Suprapubic skin (tissue), 4 donors: ENCODE results near the gene EXOC6. TPM values are rescaled to one million over a fixed set of nuclear protein-coding genes. Genes with fewer than 3 reads are reported as not detected.

ENCODE experiments used
- DNase-seq, 2 donors: peaks; one replicate each; pipeline ENCODE4 v3.0.0-alpha.2; 2019; ENCODE audit warnings: low spot score in 2 of 2
- H3K27ac ChIP-seq: fragments of 200-600 bp; sonication (generic); one replicate; pipeline ENCODE4 v1.5.1; 2019
- H3K27me3 ChIP-seq: fragments of 200-600 bp; sonication (generic); one replicate; pipeline ENCODE4 v1.5.1; 2019
- H3K36me3 ChIP-seq: fragments of 200-600 bp; sonication (generic); one replicate; pipeline ENCODE4 v1.5.1; 2019
- H3K4me1 ChIP-seq: fragments of 200-600 bp; sonication (generic); one replicate; pipeline ENCODE4 v1.5.1; 2019
- H3K4me3 ChIP-seq: fragments of 200-600 bp; sonication (generic); one replicate; pipeline ENCODE4 v1.5.1; 2019; ENCODE audit warnings: mild to moderate bottlenecking
- H3K9me3 ChIP-seq: fragments of 200-600 bp; sonication (generic); one replicate; pipeline ENCODE4 v1.5.1; 2019
- CTCF ChIP-seq, 2 donors: fragments of 200-600 bp in 1 of 2; fragments of 450-650 bp in 1 of 2; sonication (generic) in 1 of 2; IDR thresholded peaks; one replicate each; pipeline ENCODE4 v1.5.1; 2016 to 2019; ENCODE audit warnings: antibody characterized with exemption in 2 of 2, mild to moderate bottlenecking in 1 of 2, moderate library complexity in 1 of 2
- EP300 ChIP-seq: sonication (generic); formaldehyde crosslinking; IDR thresholded peaks from one replicate; pipeline ENCODE4 v1.6.1; 2017; ENCODE audit warnings: antibody characterized with exemption
- POLR2A ChIP-seq, 2 donors: fragments of 450-650 bp; IDR thresholded peaks; one replicate each; pipeline ENCODE4 v1.6.1; 2017; ENCODE audit warnings: antibody characterized with exemption in 2 of 2, mild to moderate bottlenecking in 2 of 2, moderate library complexity in 2 of 2
- POLR2AphosphoS5 ChIP-seq, 3 donors: sonication (generic); formaldehyde crosslinking; IDR thresholded peaks; one replicate each; pipeline ENCODE4 v1.6.1; 2017; ENCODE audit warnings: antibody characterized with exemption in 3 of 3
- WGBS: methylation state at CpG from one replicate; pipeline ENCODE4 v1.1.5; 2018; 5-methylcytosine and 5-hydroxymethylcytosine counted together
- total RNA-seq, 4 donors: library from RNA; depleted of rRNA; stranded (reverse); fragments of >200 nt; gene quantifications; one replicate each; pipeline ENCODE4 v1.1.0, GENCODE V29; 2016

Gene EXOC6
- total RNA-seq, 4 donors from 2014 or later, result 5.0 to 9.3 (median 8.3) TPM

GRCh38 chr10:93068411-93069244, 220.3 kb downstream of the EXOC6 start:
- no peak for TF ChIP-seq EP300
- TF ChIP-seq POLR2AphosphoS5 (IDR thresholded peaks at IDR 0.05), result no peak
- no peak for TF ChIP-seq CTCF (IDR thresholded peaks at IDR 0.05)
- TF ChIP-seq POLR2A (IDR thresholded peaks at IDR 0.05), result no peak
- WGBS, result 3% methylated on average over 29 of the region's 73 CpGs
- peaks cover 35% of the 10 kb centered on the region for H3K4me1 ChIP-seq
- no peaks in the 10 kb centered on the region for H3K9me3 ChIP-seq
- H3K27me3 ChIP-seq, result peaks cover 100% of the 10 kb centered on the region
- DNase-seq, result no peak
- no peak overlapping the region for H3K4me3 ChIP-seq
- H3K36me3 ChIP-seq, result no peaks in the 10 kb centered on the region
- no peak overlapping the region for H3K27ac ChIP-seq

- H3K27me3 ChIP-seq, result peaks cover 100% of the 10 kb centered on the region
- no peak for TF ChIP-seq CTCF (IDR thresholded peaks at IDR 0.05)
- no peak for TF ChIP-seq POLR2A (IDR thresholded peaks at IDR 0.05)
- TF ChIP-seq POLR2AphosphoS5 (IDR thresholded peaks at IDR 0.05), result no peak
- TF ChIP-seq EP300, result no peak
- no peaks in the 10 kb centered on the region for H3K9me3 ChIP-seq
- no peak for DNase-seq
- peaks cover 41% of the 10 kb centered on the region for H3K4me1 ChIP-seq
- no peak overlapping the region for H3K27ac ChIP-seq
- H3K4me3 ChIP-seq, result no peak overlapping the region
- 25% methylated on average over 10 of the region's 10 CpGs for WGBS
- H3K36me3 ChIP-seq, result no peaks in the 10 kb centered on the region
Observed at GRCh38 chr10:93069245-93069561, 220.9 kb downstream of the EXOC6 start.

- no peak for DNase-seq
- H3K9me3 ChIP-seq, result no peaks in the 10 kb centered on the region
- H3K27me3 ChIP-seq, result peaks cover 100% of the 10 kb centered on the region
- H3K27ac ChIP-seq, result no peak overlapping the region
- TF ChIP-seq EP300, result no peak
- 78% methylated on average over 5 of the region's 5 CpGs for WGBS
- H3K4me3 ChIP-seq, result no peak overlapping the region
- peaks cover 52% of the 10 kb centered on the region for H3K4me1 ChIP-seq
- H3K36me3 ChIP-seq, result no peaks in the 10 kb centered on the region
Observed at GRCh38 chr10:93070378-93071176, 222.3 kb downstream of the EXOC6 start.

GRCh38 chr10:93071177-93071472, 222.8 kb downstream of the EXOC6 start:
- Histone ChIP-seq H3K4me3 (no peak overlapping the region), H3K4me1 (peaks cover 46% of the 10 kb centered on the region), H3K9me3 (no peaks in the 10 kb centered on the region), H3K27ac (no peak overlapping the region), H3K36me3 (no peaks in the 10 kb centered on the region), H3K27me3 (peaks cover 100% of the 10 kb centered on the region)
- no peak for DNase-seq
- 60% methylated on average over 7 of the region's 7 CpGs for WGBS
- TF ChIP-seq CTCF (IDR thresholded peaks at IDR 0.05) (no peak), POLR2AphosphoS5 (IDR thresholded peaks at IDR 0.05) (no peak), POLR2A (IDR thresholded peaks at IDR 0.05) (no peak), EP300 (no peak)

- 2% methylated on average over 12 of the region's 37 CpGs for WGBS
- no peaks in the 10 kb centered on the region for H3K9me3 ChIP-seq
- peaks cover 45% of the 10 kb centered on the region for H3K4me1 ChIP-seq
- peaks cover 100% of the 10 kb centered on the region for H3K27me3 ChIP-seq
- H3K36me3 ChIP-seq, result no peaks in the 10 kb centered on the region
- peak overlapping the region; percentile 40 for H3K4me3 ChIP-seq
- no peak overlapping the region for H3K27ac ChIP-seq
- no peak for DNase-seq
- TF ChIP-seq POLR2AphosphoS5 (IDR thresholded peaks at IDR 0.05) (no peak), CTCF (IDR thresholded peaks at IDR 0.05) (no peak), POLR2A (IDR thresholded peaks at IDR 0.05) (no peak), EP300 (no peak)
Observed at GRCh38 chr10:93071674-93072224, 223.4 kb downstream of the EXOC6 start.
